Liver (tissue), 9 donors: Measurements from ENCODE around the gene ATXN7L1. TPM values are rescaled to one million over a fixed set of nuclear protein-coding genes. Genes with fewer than 3 reads are reported as not detected.

Experiments
- DNase-seq: peaks from one replicate; pipeline ENCODE4 v3.0.0-alpha.2; 2017; ENCODE audit warnings: low spot score
- H3K27ac ChIP-seq, 2 donors: one replicate each; pipeline ENCODE4 v1.7.0; 2013; ENCODE audit warnings: inconsistent platforms in 2 of 2, low read length in 2 of 2, control low read depth in 1 of 2, low read depth in 1 of 2, mild to moderate bottlenecking in 1 of 2
- H3K27me3 ChIP-seq, 4 donors: one replicate each; pipeline versions ENCODE4 v1.6.1 to v1.7.0; 2013; ENCODE audit warnings: low read length in 3 of 4, inconsistent platforms in 1 of 4, mild to moderate bottlenecking in 1 of 4, moderate library complexity in 1 of 4; ENCODE audit not compliant: control insufficient read depth in 4 of 4, insufficient read depth in 4 of 4
- H3K36me3 ChIP-seq, 4 donors: one replicate each; pipeline versions ENCODE4 v1.6.1 to v1.7.0; 2013; ENCODE audit warnings: low read length in 3 of 4, mild to moderate bottlenecking in 3 of 4, low read depth in 1 of 4, moderate library complexity in 1 of 4; ENCODE audit not compliant: control insufficient read depth in 4 of 4, insufficient read depth in 3 of 4
- H3K4me1 ChIP-seq, 4 donors: one replicate each; pipeline versions ENCODE4 v1.6.1 to v1.7.0; 2013; ENCODE audit warnings: low read length in 3 of 4, mild to moderate bottlenecking in 3 of 4, moderate library complexity in 1 of 4; ENCODE audit not compliant: control insufficient read depth in 4 of 4, insufficient read depth in 4 of 4
- H3K4me3 ChIP-seq, 3 donors: one replicate each; pipeline versions ENCODE4 v1.6.1 to v1.7.0; 2013; ENCODE audit warnings: low read length in 3 of 3, control low read depth in 1 of 3, low read depth in 1 of 3, mild to moderate bottlenecking in 1 of 3
- H3K9ac ChIP-seq, 2 donors: one replicate each; pipeline ENCODE4 v1.7.0; 2013; ENCODE audit warnings: low read length in 2 of 2, mild to moderate bottlenecking in 2 of 2, moderate library complexity in 2 of 2, control low read depth in 1 of 2, low read depth in 1 of 2
- H3K9me3 ChIP-seq, 4 donors: one replicate each; pipeline versions ENCODE4 v1.6.1 to v1.7.0; 2013; ENCODE audit warnings: low read length in 3 of 4; ENCODE audit not compliant: control insufficient read depth in 4 of 4
- EGR1 ChIP-seq, 2 donors: IDR thresholded peaks; 2 replicates each; pipeline ENCODE4 v1.6.1; 2016 to 2018; ENCODE audit warnings: antibody characterized with exemption in 2 of 2, low read depth in 2 of 2
- FOXA1 ChIP-seq: IDR thresholded peaks from 2 replicates; pipeline ENCODE4 v1.6.1; 2016; ENCODE audit warnings: antibody characterized with exemption
- FOXA2 ChIP-seq: IDR thresholded peaks from 2 replicates; pipeline ENCODE4 v1.6.1; 2016; ENCODE audit warnings: antibody characterized with exemption
- GABPA ChIP-seq, 2 donors: IDR thresholded peaks in 1 of 2; conservative IDR thresholded peaks in 1 of 2; 2 replicates each; pipeline ENCODE4 v1.6.1; 2016; ENCODE audit warnings: antibody characterized with exemption in 2 of 2, mild to moderate bottlenecking in 1 of 2, moderate library complexity in 1 of 2
- HNF4A ChIP-seq, 2 donors: conservative IDR thresholded peaks; 2 replicates each; pipeline ENCODE4 v1.6.1; 2016; ENCODE audit warnings: antibody characterized with exemption in 2 of 2, mild to moderate bottlenecking in 2 of 2
- HNF4G ChIP-seq: IDR thresholded peaks from 2 replicates; pipeline ENCODE4 v1.6.1; 2016; ENCODE audit warnings: antibody characterized with exemption
- JUND ChIP-seq, 2 donors: IDR thresholded peaks; 2 replicates each; pipeline ENCODE4 v1.6.1; 2016; ENCODE audit warnings: antibody characterized with exemption in 2 of 2
- NR2F2 ChIP-seq: IDR thresholded peaks from 2 replicates; pipeline ENCODE4 v1.6.1; 2016; ENCODE audit warnings: antibody characterized with exemption
- RAD21 ChIP-seq, 2 donors: IDR thresholded peaks; 2 replicates each; pipeline ENCODE4 v1.6.1; 2016; ENCODE audit warnings: antibody characterized with exemption in 2 of 2, mild to moderate bottlenecking in 2 of 2
- RXRA ChIP-seq, 2 donors: IDR thresholded peaks; 2 replicates each; pipeline ENCODE4 v1.6.1; 2017 to 2018; ENCODE audit warnings: antibody characterized with exemption in 2 of 2, mild to moderate bottlenecking in 1 of 2
- SP1 ChIP-seq: IDR thresholded peaks from 2 replicates; pipeline ENCODE4 v1.6.1; 2018; ENCODE audit warnings: antibody characterized with exemption, mild to moderate bottlenecking
- TAF1 ChIP-seq: conservative IDR thresholded peaks from 2 replicates; pipeline ENCODE4 v1.6.1; 2016; ENCODE audit warnings: antibody characterized with exemption, mild to moderate bottlenecking
- YY1 ChIP-seq: IDR thresholded peaks from 2 replicates; pipeline ENCODE4 v1.6.1; 2016; ENCODE audit warnings: antibody characterized with exemption, mild to moderate bottlenecking
- WGBS: extraction: QIAGEN DNeasy Blood & Tissue Kit; methylation state at CpG from one replicate; pipeline ENCODE4 v1.1.7; 2013; 5-methylcytosine and 5-hydroxymethylcytosine counted together
- polyA plus RNA-seq, 2 donors: library from polyadenylated mRNA; stranded (reverse) in 1 of 2; unstranded in 1 of 2; fragments of 200-250 nt in 1 of 2; fragments of >200 nt in 1 of 2; fragmentation: Nextera tagmentation in 1 of 2; extraction: Ambion mirVana in 1 of 2; gene quantifications; one replicate each; pipeline versions ENCODE4 v1.2.1 to v1.2.3, GENCODE V29; 2013 to 2015
- total RNA-seq, 2 donors: library from RNA; depleted of rRNA; stranded (reverse); fragments of >200 nt; gene quantifications; one replicate each; pipeline ENCODE4 v1.2.3, GENCODE V29; 2014
- TF ChIP-seq, protein P1 (sequence below): IDR thresholded peaks from 2 replicates; pipeline ENCODE4 v1.6.1; 2016; ENCODE audit warnings: antibody characterized with exemption
- TF ChIP-seq, protein P2 (sequence below): IDR thresholded peaks from 2 replicates; pipeline ENCODE4 v1.6.1; 2016; ENCODE audit warnings: antibody characterized with exemption, mild to moderate bottlenecking
- TF ChIP-seq, protein P3 (sequence below): IDR thresholded peaks from 2 replicates; pipeline ENCODE4 v1.6.1; 2016; ENCODE audit warnings: antibody characterized with exemption
- TF ChIP-seq, protein P4 (sequence below): fragments of 150-350 bp; IDR thresholded peaks from 2 replicates; pipeline ENCODE4 v1.5.1; 2017; ENCODE audit warnings: improper control_type of control experiment, low read depth, low read length; ENCODE audit not compliant: missing input control
- TF ChIP-seq, protein P5 (sequence below): IDR thresholded peaks from 2 replicates; pipeline ENCODE4 v1.6.1; 2016; ENCODE audit warnings: antibody characterized with exemption
- donor health status: healthy.
- donor health status: healthy.
- donor health status: healthy.
- donor health status: healthy.
- donor health status: healthy.

ATXN7L1 gene
- total and polyA plus RNA-seq, 4 donors: 2.1 to 7.4 (median 5.3) TPM

DNA sequence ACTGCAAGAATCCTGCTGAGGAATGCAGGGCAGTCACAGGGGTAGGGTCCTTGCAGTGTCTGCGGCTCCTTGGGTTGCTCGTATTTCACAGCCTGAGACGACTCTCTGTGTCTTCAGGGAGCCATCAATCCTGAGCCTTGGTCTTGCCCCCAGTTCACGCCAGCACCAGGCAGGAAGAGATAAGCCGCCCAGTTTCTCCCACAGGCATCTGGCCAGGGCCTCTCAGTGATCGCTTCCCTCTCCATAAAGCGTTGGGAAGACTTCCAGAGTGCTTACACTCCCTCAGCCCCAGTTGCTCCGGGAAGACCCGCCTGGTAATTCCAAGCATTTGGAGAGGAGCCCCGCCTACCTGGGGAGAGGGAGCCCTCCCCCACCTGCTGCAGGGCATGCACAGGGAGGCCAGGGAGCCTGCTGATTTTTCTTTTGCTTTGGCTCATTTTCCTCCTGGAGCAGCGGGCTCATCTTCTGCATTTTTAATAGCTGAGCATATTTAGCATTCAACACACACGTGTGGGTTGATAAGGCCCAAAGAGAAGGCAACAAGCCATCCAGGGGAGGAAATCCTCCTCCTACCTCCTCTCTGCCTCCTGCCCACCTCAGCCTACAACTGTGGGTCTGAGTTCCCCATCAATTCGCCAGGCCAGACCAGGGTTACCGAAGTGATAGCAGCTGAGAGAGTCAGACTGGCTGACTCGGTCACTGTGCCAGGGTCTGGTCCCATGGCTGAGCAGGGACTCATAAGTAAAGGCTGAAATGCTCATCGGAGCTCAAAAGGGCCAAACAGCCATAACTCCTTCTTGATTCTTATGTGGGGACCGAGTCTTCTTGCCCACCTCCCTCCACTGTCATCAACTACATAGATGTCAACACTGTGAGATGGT is 220.7 kb downstream of the ATXN7L1 start:
- no peaks in the 10 kb centered on the region for H3K9me3 ChIP-seq
- H3K27ac ChIP-seq: no peak overlapping the region
- H3K4me1 ChIP-seq: peaks cover 4 to 26% (median 22%) of the 10 kb centered on the region in 4 donors
- H3K27me3 ChIP-seq: no peaks in the 10 kb centered on the region
- peaks cover 0 to 9% (median 4%) of the 10 kb centered on the region in 4 donors for H3K36me3 ChIP-seq
- 80% methylated on average over 17 of the region's 17 CpGs for WGBS
- no peak overlapping the region for H3K4me3 ChIP-seq
- DNase-seq: no peak
- no peak overlapping the region for H3K9ac ChIP-seq
- TF ChIP-seq RAD21 (IDR thresholded peaks at IDR 0.05) (no peak), EGR1 (IDR thresholded peaks at IDR 0.05; ENCODE audit: low read depth in 2 of 2) (no peak), SP1 (no peak), TAF1 (no peak), YY1 (no peak), FOXA2 (no peak), RXRA (IDR thresholded peaks at IDR 0.05) (no peak), JUND (IDR thresholded peaks at IDR 0.05) (no peak), NR2F2 (no peak), HNF4A (conservative IDR thresholded peaks at IDR 0.05) (no peak), GABPA (IDR thresholded peaks at IDR 0.05 in 1 of 2, conservative IDR thresholded peaks at IDR 0.05 in 1 of 2) (no peak), FOXA1 (no peak), HNF4G (no peak)
- TF ChIP-seq, protein P1, sequence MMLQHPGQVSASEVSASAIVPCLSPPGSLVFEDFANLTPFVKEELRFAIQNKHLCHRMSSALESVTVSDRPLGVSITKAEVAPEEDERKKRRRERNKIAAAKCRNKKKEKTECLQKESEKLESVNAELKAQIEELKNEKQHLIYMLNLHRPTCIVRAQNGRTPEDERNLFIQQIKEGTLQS: no peak
- TF ChIP-seq, protein P2, sequence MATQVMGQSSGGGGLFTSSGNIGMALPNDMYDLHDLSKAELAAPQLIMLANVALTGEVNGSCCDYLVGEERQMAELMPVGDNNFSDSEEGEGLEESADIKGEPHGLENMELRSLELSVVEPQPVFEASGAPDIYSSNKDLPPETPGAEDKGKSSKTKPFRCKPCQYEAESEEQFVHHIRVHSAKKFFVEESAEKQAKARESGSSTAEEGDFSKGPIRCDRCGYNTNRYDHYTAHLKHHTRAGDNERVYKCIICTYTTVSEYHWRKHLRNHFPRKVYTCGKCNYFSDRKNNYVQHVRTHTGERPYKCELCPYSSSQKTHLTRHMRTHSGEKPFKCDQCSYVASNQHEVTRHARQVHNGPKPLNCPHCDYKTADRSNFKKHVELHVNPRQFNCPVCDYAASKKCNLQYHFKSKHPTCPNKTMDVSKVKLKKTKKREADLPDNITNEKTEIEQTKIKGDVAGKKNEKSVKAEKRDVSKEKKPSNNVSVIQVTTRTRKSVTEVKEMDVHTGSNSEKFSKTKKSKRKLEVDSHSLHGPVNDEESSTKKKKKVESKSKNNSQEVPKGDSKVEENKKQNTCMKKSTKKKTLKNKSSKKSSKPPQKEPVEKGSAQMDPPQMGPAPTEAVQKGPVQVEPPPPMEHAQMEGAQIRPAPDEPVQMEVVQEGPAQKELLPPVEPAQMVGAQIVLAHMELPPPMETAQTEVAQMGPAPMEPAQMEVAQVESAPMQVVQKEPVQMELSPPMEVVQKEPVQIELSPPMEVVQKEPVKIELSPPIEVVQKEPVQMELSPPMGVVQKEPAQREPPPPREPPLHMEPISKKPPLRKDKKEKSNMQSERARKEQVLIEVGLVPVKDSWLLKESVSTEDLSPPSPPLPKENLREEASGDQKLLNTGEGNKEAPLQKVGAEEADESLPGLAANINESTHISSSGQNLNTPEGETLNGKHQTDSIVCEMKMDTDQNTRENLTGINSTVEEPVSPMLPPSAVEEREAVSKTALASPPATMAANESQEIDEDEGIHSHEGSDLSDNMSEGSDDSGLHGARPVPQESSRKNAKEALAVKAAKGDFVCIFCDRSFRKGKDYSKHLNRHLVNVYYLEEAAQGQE: no peak
- TF ChIP-seq, protein P3, sequence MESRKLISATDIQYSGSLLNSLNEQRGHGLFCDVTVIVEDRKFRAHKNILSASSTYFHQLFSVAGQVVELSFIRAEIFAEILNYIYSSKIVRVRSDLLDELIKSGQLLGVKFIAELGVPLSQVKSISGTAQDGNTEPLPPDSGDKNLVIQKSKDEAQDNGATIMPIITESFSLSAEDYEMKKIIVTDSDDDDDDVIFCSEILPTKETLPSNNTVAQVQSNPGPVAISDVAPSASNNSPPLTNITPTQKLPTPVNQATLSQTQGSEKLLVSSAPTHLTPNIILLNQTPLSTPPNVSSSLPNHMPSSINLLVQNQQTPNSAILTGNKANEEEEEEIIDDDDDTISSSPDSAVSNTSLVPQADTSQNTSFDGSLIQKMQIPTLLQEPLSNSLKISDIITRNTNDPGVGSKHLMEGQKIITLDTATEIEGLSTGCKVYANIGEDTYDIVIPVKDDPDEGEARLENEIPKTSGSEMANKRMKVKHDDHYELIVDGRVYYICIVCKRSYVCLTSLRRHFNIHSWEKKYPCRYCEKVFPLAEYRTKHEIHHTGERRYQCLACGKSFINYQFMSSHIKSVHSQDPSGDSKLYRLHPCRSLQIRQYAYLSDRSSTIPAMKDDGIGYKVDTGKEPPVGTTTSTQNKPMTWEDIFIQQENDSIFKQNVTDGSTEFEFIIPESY: no peak
- TF ChIP-seq, protein P4, sequence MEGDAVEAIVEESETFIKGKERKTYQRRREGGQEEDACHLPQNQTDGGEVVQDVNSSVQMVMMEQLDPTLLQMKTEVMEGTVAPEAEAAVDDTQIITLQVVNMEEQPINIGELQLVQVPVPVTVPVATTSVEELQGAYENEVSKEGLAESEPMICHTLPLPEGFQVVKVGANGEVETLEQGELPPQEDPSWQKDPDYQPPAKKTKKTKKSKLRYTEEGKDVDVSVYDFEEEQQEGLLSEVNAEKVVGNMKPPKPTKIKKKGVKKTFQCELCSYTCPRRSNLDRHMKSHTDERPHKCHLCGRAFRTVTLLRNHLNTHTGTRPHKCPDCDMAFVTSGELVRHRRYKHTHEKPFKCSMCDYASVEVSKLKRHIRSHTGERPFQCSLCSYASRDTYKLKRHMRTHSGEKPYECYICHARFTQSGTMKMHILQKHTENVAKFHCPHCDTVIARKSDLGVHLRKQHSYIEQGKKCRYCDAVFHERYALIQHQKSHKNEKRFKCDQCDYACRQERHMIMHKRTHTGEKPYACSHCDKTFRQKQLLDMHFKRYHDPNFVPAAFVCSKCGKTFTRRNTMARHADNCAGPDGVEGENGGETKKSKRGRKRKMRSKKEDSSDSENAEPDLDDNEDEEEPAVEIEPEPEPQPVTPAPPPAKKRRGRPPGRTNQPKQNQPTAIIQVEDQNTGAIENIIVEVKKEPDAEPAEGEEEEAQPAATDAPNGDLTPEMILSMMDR: no peak
- TF ChIP-seq, protein P5, sequence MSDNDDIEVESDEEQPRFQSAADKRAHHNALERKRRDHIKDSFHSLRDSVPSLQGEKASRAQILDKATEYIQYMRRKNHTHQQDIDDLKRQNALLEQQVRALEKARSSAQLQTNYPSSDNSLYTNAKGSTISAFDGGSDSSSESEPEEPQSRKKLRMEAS: no peak
